ENCODE measurements around the gene BRD8.

GRCh38 chr5:138186002-138186447 lies 7.6 kb upstream of the BRD8 start:
- TF ChIP-seq CTCF (IDR thresholded peaks at IDR 0.05; ENCODE audit: borderline replicate concordance, extremely low read depth, low read length, poor library complexity, severe bottlenecking) (no peak), EZH2 (IDR thresholded peaks at IDR 0.05; ENCODE audit: borderline replicate concordance, low read depth, low read length, severe bottlenecking) (no peak)
